ENCODE data around the gene SH3D21. TPM values are rescaled to one million over a fixed set of nuclear protein-coding genes. Genes with fewer than 3 reads are reported as not detected.

Gene SH3D21
- total RNA-seq, 2 experiments from 2014 or later, result 15.2 to 16.7 TPM

DNA sequence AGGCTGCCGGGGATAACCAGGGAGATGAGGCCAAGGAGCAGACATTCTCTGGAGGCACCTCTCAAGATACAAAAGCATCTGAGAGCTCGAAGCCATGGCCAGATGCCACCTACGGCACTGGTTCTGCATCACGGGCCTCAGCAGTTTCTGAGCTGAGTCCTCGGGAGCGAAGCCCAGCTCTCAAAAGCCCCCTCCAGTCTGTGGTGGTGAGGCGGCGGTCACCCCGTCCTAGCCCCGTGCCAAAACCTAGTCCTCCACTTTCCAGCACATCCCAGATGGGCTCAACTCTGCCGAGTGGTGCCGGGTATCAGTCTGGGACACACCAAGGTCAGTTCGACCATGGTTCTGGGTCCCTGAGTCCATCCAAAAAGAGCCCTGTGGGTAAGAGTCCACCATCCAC lies 19.4 kb upstream of the SH3D21 start:
- TF ChIP-seq EZH2phosphoT487 (IDR thresholded peaks at IDR 0.05; ENCODE audit: borderline replicate concordance, low read depth, low read length), result no peak
- TF ChIP-seq, protein P1, sequence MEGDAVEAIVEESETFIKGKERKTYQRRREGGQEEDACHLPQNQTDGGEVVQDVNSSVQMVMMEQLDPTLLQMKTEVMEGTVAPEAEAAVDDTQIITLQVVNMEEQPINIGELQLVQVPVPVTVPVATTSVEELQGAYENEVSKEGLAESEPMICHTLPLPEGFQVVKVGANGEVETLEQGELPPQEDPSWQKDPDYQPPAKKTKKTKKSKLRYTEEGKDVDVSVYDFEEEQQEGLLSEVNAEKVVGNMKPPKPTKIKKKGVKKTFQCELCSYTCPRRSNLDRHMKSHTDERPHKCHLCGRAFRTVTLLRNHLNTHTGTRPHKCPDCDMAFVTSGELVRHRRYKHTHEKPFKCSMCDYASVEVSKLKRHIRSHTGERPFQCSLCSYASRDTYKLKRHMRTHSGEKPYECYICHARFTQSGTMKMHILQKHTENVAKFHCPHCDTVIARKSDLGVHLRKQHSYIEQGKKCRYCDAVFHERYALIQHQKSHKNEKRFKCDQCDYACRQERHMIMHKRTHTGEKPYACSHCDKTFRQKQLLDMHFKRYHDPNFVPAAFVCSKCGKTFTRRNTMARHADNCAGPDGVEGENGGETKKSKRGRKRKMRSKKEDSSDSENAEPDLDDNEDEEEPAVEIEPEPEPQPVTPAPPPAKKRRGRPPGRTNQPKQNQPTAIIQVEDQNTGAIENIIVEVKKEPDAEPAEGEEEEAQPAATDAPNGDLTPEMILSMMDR (conservative IDR thresholded peaks at IDR 0.05; ENCODE audit: low read length), result no peak
- Histone ChIP-seq H3K79me2 (ENCODE audit: insufficient read depth, low read depth, low read length) (peaks cover 7% of the 10 kb centered on the region; the same call in 1 of the 2 replicates), H3K4me1 (ENCODE audit: insufficient read depth, low read length, poor library complexity, severe bottlenecking) (peaks cover 4% of the 10 kb centered on the region), H3K4me3 (ENCODE audit: low read depth, low read length, poor library complexity, severe bottlenecking) (no peak overlapping the region), H3K9me2 (ENCODE audit: insufficient read depth, low read length) (no peaks in the 10 kb centered on the region), H4K20me1 (ENCODE audit: insufficient read depth, low read length) (0 out of 2 replicates have a peak, but pooled peaks cover 5% of the 10 kb centered on the region), H3K4me2 (ENCODE audit: low read length) (no peak overlapping the region), H3K9me3 (ENCODE audit: low read length) (no peaks in the 10 kb centered on the region), H3K36me3 (ENCODE audit: insufficient read depth, low read length) (peaks cover 99% of the 10 kb centered on the region), H2AFZ (ENCODE audit: low read length) (no peak overlapping the region), H3K27ac (ENCODE audit: low read depth, low read length, poor library complexity, severe bottlenecking) (no peak overlapping the region)
- ChIA-PET POLR2A (interaction anchor here (0.6 to 0.8 kb wide), 3 partner anchors 16 to 356 kb away, joined by 3 to 4 read pairs (median 3); partner anchors contain the start of gene AGO3), CTCF (ENCODE audit: unreplicated experiment) (no interaction called here)
- DNase-seq (ENCODE audit: low spot score), result no peak
- TSS peak; percentile 69 for BruUV-seq (replicated peaks)
- intact Hi-C loops (cut with micrococcal nuclease; ENCODE audit: unreplicated experiment), result no loop called here

DNA sequence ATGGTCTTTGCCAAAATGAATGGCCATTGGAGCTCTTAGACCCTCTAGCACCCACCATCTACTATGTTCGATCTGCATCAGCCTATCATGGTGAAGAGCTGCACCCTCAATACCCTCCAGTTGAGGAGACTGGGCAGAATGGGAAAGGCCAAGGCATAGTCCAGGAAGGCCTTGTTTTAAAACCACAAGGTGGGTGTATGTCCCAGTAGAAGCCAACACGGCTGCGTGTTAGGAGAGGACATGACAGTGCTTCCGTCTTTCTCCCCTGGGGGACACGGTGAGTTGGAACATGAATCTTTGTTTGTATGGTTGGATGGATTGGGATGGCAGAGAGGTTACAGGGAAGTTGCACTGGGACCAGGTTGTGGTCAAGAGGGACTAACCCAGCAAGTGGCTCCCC lies 18.6 kb upstream of the SH3D21 start:
- Histone ChIP-seq H3K9me3 (ENCODE audit: low read length) (no peaks in the 10 kb centered on the region), H3K79me2 (ENCODE audit: insufficient read depth, low read depth, low read length) (peaks cover 7% of the 10 kb centered on the region; the same call in 1 of the 2 replicates), H2AFZ (ENCODE audit: low read length) (no peak overlapping the region), H4K20me1 (ENCODE audit: insufficient read depth, low read length) (0 out of 2 replicates have a peak, but pooled peaks cover 5% of the 10 kb centered on the region), H3K27ac (ENCODE audit: low read depth, low read length, poor library complexity, severe bottlenecking) (no peak overlapping the region), H3K4me3 (ENCODE audit: low read depth, low read length, poor library complexity, severe bottlenecking) (no peak overlapping the region), H3K4me1 (ENCODE audit: insufficient read depth, low read length, poor library complexity, severe bottlenecking) (peaks cover 4% of the 10 kb centered on the region), H3K36me3 (ENCODE audit: insufficient read depth, low read length) (peaks cover 98% of the 10 kb centered on the region), H3K9me2 (ENCODE audit: insufficient read depth, low read length) (no peaks in the 10 kb centered on the region), H3K4me2 (ENCODE audit: low read length) (no peak overlapping the region)
- no TSS peak for BruUV-seq (replicated peaks)
- intact Hi-C loops (cut with micrococcal nuclease; ENCODE audit: unreplicated experiment), result no loop called here
- CTCF ChIA-PET (ENCODE audit: unreplicated experiment), result no interaction called here
- TF ChIP-seq EZH2phosphoT487 (IDR thresholded peaks at IDR 0.05; ENCODE audit: borderline replicate concordance, low read depth, low read length), result no peak
- TF ChIP-seq, protein P1 (conservative IDR thresholded peaks at IDR 0.05; ENCODE audit: low read length), result no peak
- DNase-seq (ENCODE audit: low spot score), result no peak
- POLR2A ChIA-PET, result interaction anchor here (0.7 to 0.8 kb wide), 3 partner anchors 15 to 357 kb away, joined by 3 to 4 read pairs (median 3); partner anchors contain the start of gene AGO3

GRCh38 chr1:36295390-36295789 lies 10.8 kb upstream of the SH3D21 start:
- no TSS peak for BruUV-seq (replicated peaks)
- CTCF ChIA-PET (ENCODE audit: unreplicated experiment), result no interaction called here
- Histone ChIP-seq H3K36me3 (ENCODE audit: insufficient read depth, low read length) (peaks cover 91% of the 10 kb centered on the region), H3K27ac (ENCODE audit: low read depth, low read length, poor library complexity, severe bottlenecking) (no peak overlapping the region), H3K4me2 (ENCODE audit: low read length) (no peak overlapping the region), H3K9me2 (ENCODE audit: insufficient read depth, low read length) (no peaks in the 10 kb centered on the region), H3K9me3 (ENCODE audit: low read length) (no peaks in the 10 kb centered on the region), H4K20me1 (ENCODE audit: insufficient read depth, low read length) (no peaks in the 10 kb centered on the region), H3K4me1 (ENCODE audit: insufficient read depth, low read length, poor library complexity, severe bottlenecking) (no peaks in the 10 kb centered on the region), H2AFZ (ENCODE audit: low read length) (no peak overlapping the region), H3K79me2 (ENCODE audit: insufficient read depth, low read depth, low read length) (no peaks in the 10 kb centered on the region), H3K4me3 (ENCODE audit: low read depth, low read length, poor library complexity, severe bottlenecking) (no peak overlapping the region)
- intact Hi-C loops (cut with micrococcal nuclease; ENCODE audit: unreplicated experiment), result no loop called here
- POLR2A ChIA-PET, result no interaction called here
- no peak for DNase-seq (ENCODE audit: low spot score)
- TF ChIP-seq, protein P1 (conservative IDR thresholded peaks at IDR 0.05; ENCODE audit: low read length), result no peak
- no peak for TF ChIP-seq EZH2phosphoT487 (IDR thresholded peaks at IDR 0.05; ENCODE audit: borderline replicate concordance, low read depth, low read length)
